Thyroid gland (tissue), 4 donors: ENCODE measurements around the gene PRDX5. TPM values are rescaled to one million over a fixed set of nuclear protein-coding genes. Genes with fewer than 3 reads are reported as not detected.

Experiments used
- DNase-seq, 2 donors: peaks; one replicate each; pipeline ENCODE4 v3.0.0-alpha.2; 2019
- H3K27ac ChIP-seq, 3 donors: fragments of 200-600 bp; sonication (generic); 1 replicate in 2 of 3; 2 replicates in 1 of 3; pipeline ENCODE4 v1.5.1; 2016 to 2019; ENCODE audit warnings: mild to moderate bottlenecking in 1 of 3, moderate library complexity in 1 of 3
- H3K27me3 ChIP-seq: fragments of 200-600 bp; sonication (generic); one replicate; pipeline ENCODE4 v1.5.1; 2019
- H3K36me3 ChIP-seq, 2 donors: fragments of 200-600 bp; sonication (generic); one replicate each; pipeline ENCODE4 v1.5.1; 2016 to 2019
- H3K4me1 ChIP-seq, 2 donors: fragments of 200-600 bp; sonication (generic); one replicate each; pipeline ENCODE4 v1.5.1; 2017 to 2019
- H3K4me3 ChIP-seq, 3 donors: fragments of 200-600 bp; sonication (generic); replicated peaks in 1 of 3; 1 replicate in 2 of 3; 2 replicates in 1 of 3; pipeline ENCODE4 v1.5.1; 2016; ENCODE audit warnings: mild to moderate bottlenecking in 1 of 3
- H3K9me3 ChIP-seq: fragments of 200-600 bp; sonication (generic); one replicate; pipeline ENCODE4 v1.5.1; 2017
- CTCF ChIP-seq, 6 experiments: fragments of 200-600 bp in 3 of 6; fragments of 450-650 bp in 3 of 6; sonication (generic) in 3 of 6; IDR thresholded peaks; one replicate each; pipeline ENCODE4 v1.5.1; 2016 to 2019; ENCODE audit warnings: antibody characterized with exemption in 6 of 6, mild to moderate bottlenecking in 2 of 6, inconsistent platforms in 1 of 6, moderate library complexity in 1 of 6
- POLR2A ChIP-seq, 2 donors: fragments of 450-650 bp; IDR thresholded peaks; one replicate each; pipeline ENCODE4 v1.6.1; 2017; ENCODE audit warnings: antibody characterized with exemption in 2 of 2, mild to moderate bottlenecking in 2 of 2, moderate library complexity in 1 of 2
- WGBS, 2 donors: methylation state at CpG; one replicate each; pipeline ENCODE4 v1.1.5; 2017; 5-methylcytosine and 5-hydroxymethylcytosine counted together
- intact Hi-C: fragments of 100-400 bp; cut with DNase I; formaldehyde crosslinking; loops from one replicate; pipeline ENCODE4 v1.15.1; 2023
- total RNA-seq, 4 donors: library from RNA; depleted of rRNA; stranded (reverse); fragments of >200 nt; gene quantifications; one replicate each; pipeline ENCODE4 v1.2.3, GENCODE V29; 2016

The PRDX5 gene
- total RNA-seq, 4 donors from 2014 or later = 384 to 962 (median 653) TPM

GRCh38 chr11:64349404-64349803 is 31.5 kb downstream of the PRDX5 start:
- Histone ChIP-seq H3K27ac (no peak overlapping the region), H3K4me1 (no peaks in the 10 kb centered on the region), H3K27me3 (no peaks in the 10 kb centered on the region), H3K9me3 (no peaks in the 10 kb centered on the region), H3K36me3 (no peaks in the 10 kb centered on the region), H3K4me3 (no peak overlapping the region)
- DNase-seq = no peak
- intact Hi-C loops = no loop called here
- TF ChIP-seq POLR2A (IDR thresholded peaks at IDR 0.05) = no peak
- no peak for TF ChIP-seq CTCF (IDR thresholded peaks at IDR 0.05)
- 73 to 90% methylated on average over 10 to 11 of the region's 11 CpGs for WGBS, 2 donors

- intact Hi-C loops = no loop called here
- Histone ChIP-seq H3K27ac (no peak overlapping the region), H3K4me1 (peaks cover 0 to 8% of the 10 kb centered on the region in 2 donors), H3K4me3 (no peak overlapping the region), H3K27me3 (no peaks in the 10 kb centered on the region), H3K36me3 (no peaks in the 10 kb centered on the region), H3K9me3 (no peaks in the 10 kb centered on the region)
- WGBS, 2 donors = 89 to 93% methylated on average over 11 to 13 of the region's 18 CpGs
- TF ChIP-seq POLR2A (IDR thresholded peaks at IDR 0.05) (no peak), CTCF (IDR thresholded peaks at IDR 0.05) (no peak)
- no peak for DNase-seq
Observed at GRCh38 chr11:64351136-64351631, 33.3 kb downstream of the PRDX5 start.

- Histone ChIP-seq H3K4me1 (peaks cover 0 to 8% of the 10 kb centered on the region in 2 donors), H3K36me3 (no peaks in the 10 kb centered on the region), H3K27me3 (no peaks in the 10 kb centered on the region), H3K9me3 (no peaks in the 10 kb centered on the region), H3K27ac (no peak overlapping the region), H3K4me3 (no peak overlapping the region)
- intact Hi-C loops = no loop called here
- TF ChIP-seq CTCF (IDR thresholded peaks at IDR 0.05) = no peak
- TF ChIP-seq POLR2A (IDR thresholded peaks at IDR 0.05) = no peak
- 87 to 95% methylated on average over 14 to 27 of the region's 33 CpGs for WGBS, 2 donors
- DNase-seq = no peak
Observed at GRCh38 chr11:64352099-64352994, 34.4 kb downstream of the PRDX5 start.

GRCh38 chr11:64352995-64353714 is 35.2 kb downstream of the PRDX5 start:
- TF ChIP-seq CTCF (IDR thresholded peaks at IDR 0.05) (no peak), POLR2A (IDR thresholded peaks at IDR 0.05) (no peak)
- WGBS, 2 donors = 91 to 93% methylated on average over 5 to 16 of the region's 34 CpGs
- no peaks in the 10 kb centered on the region for H3K27me3 ChIP-seq
- no peak for DNase-seq
- H3K4me1 ChIP-seq = peaks cover 5 to 14% of the 10 kb centered on the region in 2 donors
- intact Hi-C loops = no loop called here
- H3K36me3 ChIP-seq = no peaks in the 10 kb centered on the region
- H3K4me3 ChIP-seq = no peak overlapping the region
- no peaks in the 10 kb centered on the region for H3K9me3 ChIP-seq
- H3K27ac ChIP-seq = no peak overlapping the region
